DOHH2 (cell line): ENCODE results near the gene N4BP3.

Experiments
- H3F3A ChIP-seq: fragments of 200-600 bp; sonication (generic), shearing (Covaris generic); 2 replicates; pipeline ENCODE4 v1.6.0; 2016; ENCODE audit warnings: antibody characterized with exemption, mild to moderate bottlenecking; ENCODE audit not compliant: control insufficient read depth, insufficient read depth
- H3K27ac ChIP-seq: fragments of 200-600 bp; sonication (generic); 2 replicates; pipeline ENCODE4 v1.5.1; 2014; ENCODE audit warnings: low read depth, mild to moderate bottlenecking, low read length, moderate library complexity
- H3K27me3 ChIP-seq: fragments of 200-600 bp; sonication (generic); 2 replicates; pipeline ENCODE4 v1.6.1; 2014; ENCODE audit warnings: mild to moderate bottlenecking, low read length, mixed read lengths; ENCODE audit not compliant: control insufficient read depth
- H3K36me3 ChIP-seq: fragments of 200-600 bp; sonication (generic); 2 replicates; pipeline ENCODE4 v1.6.1; 2014; ENCODE audit warnings: mild to moderate bottlenecking, low read length, moderate library complexity, mixed read lengths; ENCODE audit not compliant: control insufficient read depth
- H3K4me1 ChIP-seq: fragments of 200-600 bp; sonication (generic); 2 replicates; pipeline ENCODE4 v1.6.1; 2014; ENCODE audit warnings: mild to moderate bottlenecking, low read length, mixed read lengths; ENCODE audit not compliant: control insufficient read depth
- H3K4me2 ChIP-seq: fragments of 200-600 bp; sonication (generic); 2 replicates; pipeline ENCODE4 v1.6.0; 2014; ENCODE audit warnings: mild to moderate bottlenecking, low read length, moderate library complexity
- H3K4me3 ChIP-seq: fragments of 200-600 bp; sonication (generic); 2 replicates; pipeline ENCODE4 v1.5.1; 2014; ENCODE audit warnings: mild to moderate bottlenecking, low read length, mixed read lengths
- H3K79me2 ChIP-seq: fragments of 200-600 bp; sonication (generic); 2 replicates; pipeline ENCODE4 v1.6.1; 2014; ENCODE audit warnings: mild to moderate bottlenecking, low read length, mixed read lengths; ENCODE audit not compliant: control insufficient read depth
- H3K9me2 ChIP-seq: fragments of 200-600 bp; sonication (generic); replicated peaks from 2 replicates; pipeline ENCODE4 v1.6.1; 2014; ENCODE audit warnings: mild to moderate bottlenecking, low read length, mixed read lengths; ENCODE audit not compliant: control insufficient read depth
- H3K9me3 ChIP-seq: fragments of 200-600 bp; sonication (generic); 2 replicates; pipeline ENCODE4 v1.6.1; 2014; ENCODE audit warnings: antibody characterized with exemption, low read length, mixed read lengths; ENCODE audit not compliant: control insufficient read depth, insufficient read depth
- H4K20me1 ChIP-seq: fragments of 200-600 bp; sonication (generic); 2 replicates; pipeline ENCODE4 v1.6.0; 2014; ENCODE audit warnings: low read depth, mild to moderate bottlenecking, antibody characterized with exemption, low read length, moderate library complexity; ENCODE audit not compliant: control insufficient read depth, insufficient read depth
- CTCF ChIP-seq: fragments of 200-600 bp; sonication (generic); IDR thresholded peaks from one replicate; pipeline ENCODE4 v1.5.1; 2014; ENCODE audit warnings: antibody characterized with exemption, mild to moderate bottlenecking, low read depth, low read length; ENCODE audit not compliant: poor library complexity, severe bottlenecking
- EZH2phosphoT487 ChIP-seq: fragments of 200-600 bp; sonication (generic); IDR thresholded peaks from 2 replicates; pipeline ENCODE4 v1.6.1; 2017; ENCODE audit warnings: borderline replicate concordance, mild to moderate bottlenecking, antibody characterized with exemption, low read length, moderate library complexity, mixed read lengths

The N4BP3 gene

GRCh38 chr5:178143246-178143645, 29.9 kb downstream of the N4BP3 start:
- H3K79me2 ChIP-seq = peaks cover 2% of the 10 kb centered on the region; the same call in 1 of the 2 replicates
- peaks cover 83% of the 10 kb centered on the region for H3K36me3 ChIP-seq
- no peak overlapping the region for H3K27ac ChIP-seq
- H3F3A ChIP-seq = peaks cover 15% of the 10 kb centered on the region
- no peaks in the 10 kb centered on the region for H3K27me3 ChIP-seq
- H3K4me1 ChIP-seq = no peaks in the 10 kb centered on the region
- H3K9me3 ChIP-seq = no peaks in the 10 kb centered on the region
- TF ChIP-seq CTCF (no peak), EZH2phosphoT487 (no peak)
- 0 out of 2 replicates have a peak, but pooled peaks cover 3% of the 10 kb centered on the region for H4K20me1 ChIP-seq
- H3K4me2 ChIP-seq = no peak overlapping the region
- no peaks in the 10 kb centered on the region for H3K9me2 ChIP-seq
- H3K4me3 ChIP-seq = no peak overlapping the region

- no peak overlapping the region for H3K4me2 ChIP-seq
- H3K4me1 ChIP-seq = no peaks in the 10 kb centered on the region
- no peaks in the 10 kb centered on the region for H3K9me2 ChIP-seq
- peaks cover 2% of the 10 kb centered on the region; the same call in 1 of the 2 replicates for H3K79me2 ChIP-seq
- peaks cover 17% of the 10 kb centered on the region for H3F3A ChIP-seq
- TF ChIP-seq EZH2phosphoT487 (no peak), CTCF (no peak)
- no peak overlapping the region for H3K4me3 ChIP-seq
- no peak overlapping the region for H3K27ac ChIP-seq
- H3K27me3 ChIP-seq = no peaks in the 10 kb centered on the region
- H3K9me3 ChIP-seq = no peaks in the 10 kb centered on the region
- H4K20me1 ChIP-seq = peaks cover 3% of the 10 kb centered on the region; the same call in 1 of the 2 replicates
- H3K36me3 ChIP-seq = peaks cover 85% of the 10 kb centered on the region
Measured at GRCh38 chr5:178143901-178144300, 30.6 kb downstream of the N4BP3 start.

GRCh38 chr5:178145965-178146820, 32.9 kb downstream of the N4BP3 start:
- H3K9me2 ChIP-seq = no peaks in the 10 kb centered on the region
- no peak overlapping the region for H3K4me3 ChIP-seq
- H3K4me1 ChIP-seq = peaks cover 5% of the 10 kb centered on the region
- peaks cover 3% of the 10 kb centered on the region; the same call in 1 of the 2 replicates for H4K20me1 ChIP-seq
- H3K27me3 ChIP-seq = no peaks in the 10 kb centered on the region
- H3K9me3 ChIP-seq = no peaks in the 10 kb centered on the region
- peaks cover 9% of the 10 kb centered on the region for H3K79me2 ChIP-seq
- peaks cover 92% of the 10 kb centered on the region for H3K36me3 ChIP-seq
- TF ChIP-seq CTCF (peak; percentile 91), EZH2phosphoT487 (no peak)
- H3K4me2 ChIP-seq = no peak overlapping the region
- no peak overlapping the region for H3K27ac ChIP-seq
- peaks cover 26% of the 10 kb centered on the region for H3F3A ChIP-seq
